B cell (primary cell): ENCODE results near the gene MYOM1.

Experiments
- EZH2 ChIP-seq: IDR thresholded peaks from 2 replicates; pipeline ENCODE4 v1.6.1; 2012; ENCODE audit warnings: borderline replicate concordance, low read depth, mild to moderate bottlenecking, moderate library complexity, low read length; ENCODE audit not compliant: insufficient read depth, poor library complexity, severe bottlenecking
- TF ChIP-seq, protein P1 (sequence below): fragments of 200-600 bp; IDR thresholded peaks from one replicate; pipeline ENCODE4 v1.8.0; 2022; ENCODE audit warnings: antibody characterized with exemption, mild to moderate bottlenecking

DNA sequence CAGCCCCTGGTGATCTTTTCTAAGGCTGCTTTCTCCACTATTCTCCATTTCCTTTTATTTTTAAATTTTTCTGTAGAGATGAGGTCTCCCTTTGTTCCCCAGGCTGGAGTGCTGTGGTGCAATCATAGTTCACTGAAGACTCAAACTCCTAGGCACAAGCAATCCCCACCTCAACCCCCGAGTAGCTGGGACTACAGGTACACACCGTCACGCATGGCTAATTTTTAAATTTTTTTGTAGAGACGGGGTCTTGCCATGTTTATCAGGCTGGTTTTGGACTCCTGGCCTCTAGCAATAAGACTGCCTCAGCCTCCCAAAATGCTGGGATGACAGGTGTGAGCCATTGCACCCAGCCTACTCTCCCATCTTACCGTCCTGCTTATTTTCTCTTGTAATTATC is 184.1 kb downstream of the MYOM1 start:
- TF ChIP-seq, protein P1, sequence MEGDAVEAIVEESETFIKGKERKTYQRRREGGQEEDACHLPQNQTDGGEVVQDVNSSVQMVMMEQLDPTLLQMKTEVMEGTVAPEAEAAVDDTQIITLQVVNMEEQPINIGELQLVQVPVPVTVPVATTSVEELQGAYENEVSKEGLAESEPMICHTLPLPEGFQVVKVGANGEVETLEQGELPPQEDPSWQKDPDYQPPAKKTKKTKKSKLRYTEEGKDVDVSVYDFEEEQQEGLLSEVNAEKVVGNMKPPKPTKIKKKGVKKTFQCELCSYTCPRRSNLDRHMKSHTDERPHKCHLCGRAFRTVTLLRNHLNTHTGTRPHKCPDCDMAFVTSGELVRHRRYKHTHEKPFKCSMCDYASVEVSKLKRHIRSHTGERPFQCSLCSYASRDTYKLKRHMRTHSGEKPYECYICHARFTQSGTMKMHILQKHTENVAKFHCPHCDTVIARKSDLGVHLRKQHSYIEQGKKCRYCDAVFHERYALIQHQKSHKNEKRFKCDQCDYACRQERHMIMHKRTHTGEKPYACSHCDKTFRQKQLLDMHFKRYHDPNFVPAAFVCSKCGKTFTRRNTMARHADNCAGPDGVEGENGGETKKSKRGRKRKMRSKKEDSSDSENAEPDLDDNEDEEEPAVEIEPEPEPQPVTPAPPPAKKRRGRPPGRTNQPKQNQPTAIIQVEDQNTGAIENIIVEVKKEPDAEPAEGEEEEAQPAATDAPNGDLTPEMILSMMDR: no peak
- TF ChIP-seq EZH2: no peak
